T-helper 17 cell (primary cell): ENCODE results near the gene CEMIP2. TPM values are rescaled to one million over a fixed set of nuclear protein-coding genes. Genes with fewer than 3 reads are reported as not detected.

Experiments
- ATAC-seq: fragments of 150-1000 bp; cut with Tn5 transposase; 2 replicates; pipeline ENCODE4 v1.10.0; 2021; ENCODE audit warnings: mild to moderate bottlenecking, moderate library complexity
- DNase-seq, 3 donors: peaks; one replicate each; pipeline versions ENCODE4 v3.0.0 to v3.0.0-alpha.2; 2020 to 2021
- H3K9me3 ChIP-seq: one replicate; pipeline ENCODE4 v1.7.0; 2013; ENCODE audit warnings: low read length, mild to moderate bottlenecking; ENCODE audit not compliant: control insufficient read depth, poor library complexity, severe bottlenecking
- H3K27ac Mint-ChIP-seq: one replicate; pipeline ENCODE4 v1.8.0; 2022; ENCODE audit warnings: mild to moderate bottlenecking, moderate library complexity, mixed read lengths
- H3K27me3 Mint-ChIP-seq: one replicate; pipeline ENCODE4 v1.8.0; 2022; ENCODE audit warnings: mixed read lengths
- H3K36me3 Mint-ChIP-seq: one replicate; pipeline ENCODE4 v1.8.0; 2022; ENCODE audit warnings: low read depth, mixed read lengths
- H3K4me1 Mint-ChIP-seq: one replicate; pipeline ENCODE4 v1.8.0; 2022; ENCODE audit warnings: mild to moderate bottlenecking, mixed read lengths
- H3K4me3 Mint-ChIP-seq: one replicate; pipeline ENCODE4 v1.8.0; 2022; ENCODE audit warnings: mild to moderate bottlenecking, moderate library complexity, mixed read lengths
- total RNA-seq, 4 donors: library from RNA in 2 of 4; stranded (reverse) in 2 of 4; gene quantifications; one replicate each; pipeline ENCODE4 v1.2.3 and lab custom pipeline; 2022 to 2026

The CEMIP2 gene
- total RNA-seq, 2 donors from 2014 or later: 129 to 240 TPM

- DNase-seq (no peak), ATAC-seq (no peak)
- H3K9me3 ChIP-seq: peaks cover 8% of the 10 kb centered on the region
- no peak overlapping the region for H3K27ac Mint-ChIP-seq
- H3K4me1 Mint-ChIP-seq: peaks cover 10% of the 10 kb centered on the region
- no peaks in the 10 kb centered on the region for H3K27me3 Mint-ChIP-seq
- H3K4me3 Mint-ChIP-seq: no peak overlapping the region
- peaks cover 4% of the 10 kb centered on the region for H3K36me3 Mint-ChIP-seq
Observed at GRCh38 chr9:71652480-71652879, 115.8 kb downstream of the CEMIP2 start.

GRCh38 chr9:71648453-71648852, 119.9 kb downstream of the CEMIP2 start:
- DNase-seq (no peak), ATAC-seq (no peak)
- H3K4me1 Mint-ChIP-seq: peaks cover 19% of the 10 kb centered on the region
- no peak overlapping the region for H3K4me3 Mint-ChIP-seq
- H3K9me3 ChIP-seq: no peaks in the 10 kb centered on the region
- peaks cover 2% of the 10 kb centered on the region for H3K36me3 Mint-ChIP-seq
- H3K27me3 Mint-ChIP-seq: no peaks in the 10 kb centered on the region
- no peak overlapping the region for H3K27ac Mint-ChIP-seq

GRCh38 chr9:71647094-71647591, 121.2 kb downstream of the CEMIP2 start:
- H3K9me3 ChIP-seq: no peaks in the 10 kb centered on the region
- DNase-seq (no peak), ATAC-seq (no peak)
- Mint-ChIP-seq H3K4me3 (peak overlapping the region; percentile 77), H3K4me1 (peaks cover 19% of the 10 kb centered on the region), H3K27ac (no peak overlapping the region), H3K36me3 (peaks cover 2% of the 10 kb centered on the region), H3K27me3 (no peaks in the 10 kb centered on the region)

GRCh38 chr9:71646131-71646530, 122.2 kb downstream of the CEMIP2 start:
- Mint-ChIP-seq H3K4me3 (no peak overlapping the region), H3K4me1 (peaks cover 18% of the 10 kb centered on the region), H3K27ac (no peak overlapping the region), H3K36me3 (peaks cover 2% of the 10 kb centered on the region), H3K27me3 (no peaks in the 10 kb centered on the region)
- ATAC-seq (no peak), DNase-seq (no peak)
- H3K9me3 ChIP-seq: no peaks in the 10 kb centered on the region

GRCh38 chr9:71644819-71645362, 123.4 kb downstream of the CEMIP2 start:
- H3K36me3 Mint-ChIP-seq: peaks cover 2% of the 10 kb centered on the region
- H3K27me3 Mint-ChIP-seq: no peaks in the 10 kb centered on the region
- H3K9me3 ChIP-seq: no peaks in the 10 kb centered on the region
- no peak for ATAC-seq
- DNase-seq: no peak
- peaks cover 21% of the 10 kb centered on the region for H3K4me1 Mint-ChIP-seq
- no peak overlapping the region for H3K4me3 Mint-ChIP-seq
- no peak overlapping the region for H3K27ac Mint-ChIP-seq

GRCh38 chr9:71643330-71643729, 125.0 kb downstream of the CEMIP2 start:
- Mint-ChIP-seq H3K27ac (no peak overlapping the region), H3K4me3 (no peak overlapping the region), H3K27me3 (no peaks in the 10 kb centered on the region), H3K36me3 (peaks cover 2% of the 10 kb centered on the region), H3K4me1 (peaks cover 33% of the 10 kb centered on the region)
- DNase-seq: no peak
- ATAC-seq: no peak
- no peaks in the 10 kb centered on the region for H3K9me3 ChIP-seq

GRCh38 chr9:71642056-71642455, 126.3 kb downstream of the CEMIP2 start:
- H3K9me3 ChIP-seq: no peaks in the 10 kb centered on the region
- Mint-ChIP-seq H3K27ac (no peak overlapping the region), H3K4me1 (peaks cover 27% of the 10 kb centered on the region), H3K36me3 (peaks cover 2% of the 10 kb centered on the region), H3K27me3 (no peaks in the 10 kb centered on the region), H3K4me3 (no peak overlapping the region)
- ATAC-seq (no peak), DNase-seq (no peak)

- ATAC-seq: peak; percentile 61
- peak overlapping the region; percentile 83 for H3K4me3 Mint-ChIP-seq
- H3K36me3 Mint-ChIP-seq: peaks cover 2% of the 10 kb centered on the region
- H3K9me3 ChIP-seq: no peaks in the 10 kb centered on the region
- peak overlapping the region; percentile 86 for H3K27ac Mint-ChIP-seq
- H3K4me1 Mint-ChIP-seq: peaks cover 23% of the 10 kb centered on the region
- DNase-seq: no peak
- H3K27me3 Mint-ChIP-seq: no peaks in the 10 kb centered on the region
Observed at GRCh38 chr9:71638627-71639026, 129.7 kb downstream of the CEMIP2 start.

GRCh38 chr9:71637926-71638325, 130.4 kb downstream of the CEMIP2 start:
- H3K27ac Mint-ChIP-seq: no peak overlapping the region
- DNase-seq (no peak), ATAC-seq (no peak)
- H3K9me3 ChIP-seq: no peaks in the 10 kb centered on the region
- no peaks in the 10 kb centered on the region for H3K27me3 Mint-ChIP-seq
- H3K4me3 Mint-ChIP-seq: peak overlapping the region; percentile 83
- H3K36me3 Mint-ChIP-seq: peaks cover 2% of the 10 kb centered on the region
- H3K4me1 Mint-ChIP-seq: peaks cover 23% of the 10 kb centered on the region

- Mint-ChIP-seq H3K4me1 (peaks cover 23% of the 10 kb centered on the region), H3K36me3 (peaks cover 2% of the 10 kb centered on the region), H3K4me3 (no peak overlapping the region), H3K27me3 (no peaks in the 10 kb centered on the region), H3K27ac (no peak overlapping the region)
- no peaks in the 10 kb centered on the region for H3K9me3 ChIP-seq
- DNase-seq (no peak), ATAC-seq (no peak)
Observed at GRCh38 chr9:71637375-71637774, 130.9 kb downstream of the CEMIP2 start.

GRCh38 chr9:71636143-71636839, 132.0 kb downstream of the CEMIP2 start:
- H3K9me3 ChIP-seq: no peaks in the 10 kb centered on the region
- no peak overlapping the region for H3K27ac Mint-ChIP-seq
- peaks cover 23% of the 10 kb centered on the region for H3K4me1 Mint-ChIP-seq
- DNase-seq: no peak
- no peak overlapping the region for H3K4me3 Mint-ChIP-seq
- H3K36me3 Mint-ChIP-seq: peaks cover 2% of the 10 kb centered on the region
- ATAC-seq: no peak
- H3K27me3 Mint-ChIP-seq: no peaks in the 10 kb centered on the region

GRCh38 chr9:71634752-71635151, 133.6 kb downstream of the CEMIP2 start:
- Mint-ChIP-seq H3K4me3 (no peak overlapping the region), H3K36me3 (peaks cover 4% of the 10 kb centered on the region), H3K27me3 (no peaks in the 10 kb centered on the region), H3K27ac (no peak overlapping the region), H3K4me1 (peaks cover 21% of the 10 kb centered on the region)
- no peak for DNase-seq
- H3K9me3 ChIP-seq: no peaks in the 10 kb centered on the region
- no peak for ATAC-seq
